HepG2 (cell line): Measurements from ENCODE around the gene ELL. TPM values are rescaled to one million over a fixed set of nuclear protein-coding genes. Genes with fewer than 3 reads are reported as not detected.

Source experiments
- ARID2 ChIP-seq: sonication (generic); formaldehyde crosslinking; IDR thresholded peaks from 2 replicates; pipeline ENCODE4 v1.8.1; 2022; ENCODE audit warnings: mild to moderate bottlenecking, missing genetic modification reagents, borderline replicate concordance
- CHCHD3 ChIP-seq: sonication (generic); formaldehyde crosslinking; IDR thresholded peaks from 2 replicates; pipeline ENCODE4 v1.8.0; 2022; ENCODE audit warnings: mild to moderate bottlenecking, missing genetic modification reagents, moderate library complexity
- GATAD1 ChIP-seq: IDR thresholded peaks from 2 replicates; pipeline ENCODE4 v1.6.1; 2016; ENCODE audit warnings: missing genetic modification reagents, missing compliant biosample characterization
- KAT7 ChIP-seq: IDR thresholded peaks from 2 replicates; pipeline ENCODE4 v1.6.1; 2018; ENCODE audit warnings: borderline replicate concordance, missing compliant biosample characterization
- LCORL ChIP-seq, 2 experiments: fragments of 450-650 bp in 1 of 2; sonication (generic) in 1 of 2; formaldehyde crosslinking in 1 of 2; IDR thresholded peaks; 2 replicates each; pipeline versions ENCODE4 v1.5.0 to v1.6.1; 2017 to 2020; ENCODE audit warnings: antibody characterized with exemption in 1 of 2, missing genetic modification reagents in 1 of 2
- MYNN ChIP-seq: sonication (generic); formaldehyde crosslinking; IDR thresholded peaks from 2 replicates; pipeline ENCODE4 v1.4.0; 2020; ENCODE audit warnings: mild to moderate bottlenecking, low read depth, missing genetic modification reagents
- MZF1 ChIP-seq: sonication (generic); formaldehyde crosslinking; IDR thresholded peaks from 2 replicates; pipeline ENCODE4 v1.8.1; 2023; ENCODE audit warnings: mild to moderate bottlenecking, missing genetic modification reagents, borderline replicate concordance
- PHF5A ChIP-seq: IDR thresholded peaks from one replicate; pipeline ENCODE4 v1.6.1; 2018; ENCODE audit warnings: low read depth, missing genetic modification reagents; ENCODE audit not compliant: unreplicated experiment
- RBM22 ChIP-seq: fragments of 200-400 bp; formaldehyde crosslinking; optimal IDR thresholded peaks from 2 replicates; pipeline ENCODE3; 2017; ENCODE audit warnings: mild to moderate bottlenecking, low read length, moderate library complexity
- RFX3 ChIP-seq: IDR thresholded peaks from 2 replicates; pipeline ENCODE4 v1.6.1; 2016; ENCODE audit warnings: missing biosample characterization, missing genetic modification reagents
- RFX5 ChIP-seq: IDR thresholded peaks from 2 replicates; pipeline ENCODE4 v1.6.1; 2011; ENCODE audit warnings: low read depth, low read length, improper control_type of control experiment
- ZC3H4 ChIP-seq: sonication (generic); formaldehyde crosslinking; IDR thresholded peaks from 2 replicates; pipeline ENCODE4 v1.4.0; 2020; ENCODE audit warnings: missing genetic modification reagents, borderline replicate concordance
- ZIK1 ChIP-seq: sonication (generic); formaldehyde crosslinking; IDR thresholded peaks from 2 replicates; pipeline ENCODE4 v1.5.0; 2020; ENCODE audit warnings: mild to moderate bottlenecking, low read depth, missing genetic modification reagents, borderline replicate concordance
- ZKSCAN1 ChIP-seq: fragments of 150-350 bp; IDR thresholded peaks from 2 replicates; pipeline ENCODE4 v1.6.1; 2014; ENCODE audit warnings: low read length
- ZNF224 ChIP-seq: sonication (generic); formaldehyde crosslinking; IDR thresholded peaks from 2 replicates; pipeline ENCODE4 v1.5.0; 2020; ENCODE audit warnings: mild to moderate bottlenecking, missing genetic modification reagents
- ZNF260 ChIP-seq: sonication (generic); formaldehyde crosslinking; IDR thresholded peaks from 2 replicates; pipeline ENCODE4 v1.4.0; 2020; ENCODE audit warnings: missing genetic modification reagents, low read depth, mild to moderate bottlenecking, borderline replicate concordance
- ZNF501 ChIP-seq: sonication (generic); formaldehyde crosslinking; IDR thresholded peaks from 2 replicates; pipeline ENCODE4 v1.5.1; 2020; ENCODE audit warnings: mild to moderate bottlenecking, moderate library complexity, missing genetic modification reagents
- ZNF556 ChIP-seq: sonication (generic); formaldehyde crosslinking; IDR thresholded peaks from 2 replicates; pipeline ENCODE4 v1.4.0; 2020; ENCODE audit warnings: mild to moderate bottlenecking, missing genetic modification reagents, borderline replicate concordance
- ZNF878 ChIP-seq: sonication (generic); formaldehyde crosslinking; IDR thresholded peaks from 2 replicates; pipeline ENCODE4 v1.8.1; 2023; ENCODE audit warnings: mild to moderate bottlenecking, missing genetic modification reagents, moderate library complexity
- ZNF879 ChIP-seq: sonication (generic); formaldehyde crosslinking; IDR thresholded peaks from 2 replicates; pipeline ENCODE4 v1.8.1; 2023; ENCODE audit warnings: missing genetic modification reagents
- ZSCAN12 ChIP-seq: sonication (generic); formaldehyde crosslinking; IDR thresholded peaks from 2 replicates; pipeline ENCODE4 v1.9.0; 2021; ENCODE audit warnings: mild to moderate bottlenecking, missing genetic modification reagents
- polyA plus RNA-seq, 8 experiments: library from polyadenylated mRNA; depleted of rRNA in 3 of 8; stranded (reverse) in 7 of 8; unstranded in 1 of 8; fragments of >200 nt; fragmentation: Illumina TruSeq in 4 of 8; extraction: Trizol in 4 of 8; gene quantifications; 2 replicates each; pipeline versions ENCODE4 v1.2.1 to v1.2.3, GENCODE V29; 2011 to 2016; ENCODE audit warnings: low read depth in 4 of 8, missing spikeins in 1 of 8, mixed read lengths in 1 of 8; ENCODE audit not compliant: insufficient read depth in 1 of 8
- total RNA-seq, 5 experiments: library from RNA; depleted of rRNA; stranded (reverse); fragments of >200 nt; fragmentation: Illumina TruSeq; extraction: Trizol; gene quantifications; 2 replicates each; pipeline ENCODE4 v1.2.3, GENCODE V29; 2016; ENCODE audit warnings: low read depth in 1 of 5
- TF ChIP-seq, protein P1 (sequence below): sonication (generic); formaldehyde crosslinking; IDR thresholded peaks from 2 replicates; pipeline ENCODE4 v1.5.0; 2020; ENCODE audit warnings: missing genetic modification reagents, mild to moderate bottlenecking, borderline replicate concordance
- TF ChIP-seq, protein P2 (sequence below): sonication (generic); formaldehyde crosslinking; IDR thresholded peaks from 2 replicates; pipeline ENCODE4 v1.4.0; 2020; ENCODE audit warnings: missing genetic modification reagents
- TF ChIP-seq, protein P3 (sequence below): IDR thresholded peaks from 2 replicates; pipeline ENCODE4 v1.6.1; 2016; ENCODE audit warnings: low read depth
- TF ChIP-seq, protein P4 (sequence below): sonication (generic); formaldehyde crosslinking; conservative IDR thresholded peaks from 2 replicates; pipeline ENCODE4 v1.8.0; 2022; ENCODE audit warnings: missing genetic modification reagents

Gene ELL
- total and polyA plus RNA-seq, 2 of the 13 experiments (the other 11 are each of a cell fraction or from before 2014, with no cell fraction given), result 3.7 to 5.4 TPM

DNA sequence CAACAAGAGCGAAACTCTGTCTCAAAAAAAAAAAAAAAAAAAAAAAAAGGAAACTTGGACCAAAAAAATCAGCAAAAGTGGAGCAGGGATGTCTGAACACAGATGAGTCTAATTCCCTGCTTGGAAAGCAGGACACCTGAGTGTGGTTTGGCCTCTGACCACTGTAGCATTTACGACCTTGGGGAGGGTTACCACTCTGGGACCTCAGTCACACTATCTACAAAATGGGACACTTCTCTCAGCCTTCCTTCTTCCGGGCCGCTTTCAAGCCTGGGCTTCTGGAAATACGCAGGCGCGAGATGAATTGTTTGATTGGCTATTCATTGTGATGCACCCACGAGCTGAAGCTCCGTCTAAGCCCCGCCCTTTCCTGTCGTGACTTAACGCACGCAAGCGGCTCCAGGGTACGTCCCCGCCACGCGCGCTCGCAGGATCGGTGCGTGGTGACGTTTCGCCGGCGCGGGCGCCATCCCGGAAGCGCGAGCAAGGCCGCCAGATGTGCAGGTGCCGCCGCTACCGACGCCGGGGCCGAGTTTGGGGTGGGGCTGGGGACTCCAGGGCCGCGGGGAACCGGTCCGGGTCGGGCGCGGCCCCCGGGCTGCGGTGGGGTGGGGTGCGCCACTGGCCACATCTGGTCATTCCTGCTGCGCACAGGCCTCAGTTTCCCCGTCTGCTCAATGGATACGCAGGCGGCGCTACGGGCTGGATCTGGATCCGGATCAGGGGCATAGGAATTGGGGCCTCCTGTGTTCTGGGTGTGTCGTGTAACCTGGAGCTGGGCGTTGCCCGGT is 35.7 kb upstream of the ELL start, which contains the start of gene KXD1 (continued):
- TF ChIP-seq CHCHD3, result no peak
- TF ChIP-seq KAT7 (CRISPR knock-in tag), result no peak
- peak; percentile 93 for TF ChIP-seq ZNF501
- TF ChIP-seq, protein P1, sequence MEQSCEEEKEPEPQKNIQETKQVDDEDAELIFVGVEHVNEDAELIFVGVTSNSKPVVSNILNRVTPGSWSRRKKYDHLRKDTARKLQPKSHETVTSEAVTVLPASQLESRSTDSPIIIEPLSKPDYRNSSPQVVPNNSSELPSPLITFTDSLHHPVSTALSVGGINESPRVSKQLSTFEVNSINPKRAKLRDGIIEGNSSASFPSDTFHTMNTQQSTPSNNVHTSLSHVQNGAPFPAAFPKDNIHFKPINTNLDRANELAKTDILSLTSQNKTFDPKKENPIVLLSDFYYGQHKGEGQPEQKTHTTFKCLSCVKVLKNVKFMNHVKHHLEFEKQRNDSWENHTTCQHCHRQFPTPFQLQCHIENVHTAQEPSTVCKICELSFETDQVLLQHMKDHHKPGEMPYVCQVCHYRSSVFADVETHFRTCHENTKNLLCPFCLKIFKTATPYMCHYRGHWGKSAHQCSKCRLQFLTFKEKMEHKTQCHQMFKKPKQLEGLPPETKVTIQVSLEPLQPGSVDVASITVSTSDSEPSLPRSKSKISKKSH (CRISPR knock-in tag), result no peak
- TF ChIP-seq, protein P2, sequence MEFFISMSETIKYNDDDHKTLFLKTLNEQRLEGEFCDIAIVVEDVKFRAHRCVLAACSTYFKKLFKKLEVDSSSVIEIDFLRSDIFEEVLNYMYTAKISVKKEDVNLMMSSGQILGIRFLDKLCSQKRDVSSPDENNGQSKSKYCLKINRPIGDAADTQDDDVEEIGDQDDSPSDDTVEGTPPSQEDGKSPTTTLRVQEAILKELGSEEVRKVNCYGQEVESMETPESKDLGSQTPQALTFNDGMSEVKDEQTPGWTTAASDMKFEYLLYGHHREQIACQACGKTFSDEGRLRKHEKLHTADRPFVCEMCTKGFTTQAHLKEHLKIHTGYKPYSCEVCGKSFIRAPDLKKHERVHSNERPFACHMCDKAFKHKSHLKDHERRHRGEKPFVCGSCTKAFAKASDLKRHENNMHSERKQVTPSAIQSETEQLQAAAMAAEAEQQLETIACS (CRISPR knock-in tag), result no peak; the same call in 1 of the 2 replicates
- TF ChIP-seq ZNF879 (CRISPR knock-in tag), result no peak; the same call in 1 of the 2 replicates
- no peak for TF ChIP-seq MYNN (CRISPR knock-in tag)
- TF ChIP-seq RBM22, result no peak
- no peak for TF ChIP-seq ZSCAN12 (CRISPR knock-in tag)
- peak; percentile 87 for TF ChIP-seq GATAD1 (CRISPR knock-in tag)
- peak; percentile 69; the same call in 1 of the 2 replicates for TF ChIP-seq ZNF878
- TF ChIP-seq ZNF260 (CRISPR knock-in tag), result no peak
- no peak for TF ChIP-seq ZKSCAN1
- peak; percentile 57; the same call in 1 of the 2 replicates for TF ChIP-seq RFX5
- TF ChIP-seq PHF5A (CRISPR knock-in tag), result no peak
- TF ChIP-seq ARID2 (CRISPR knock-in tag), result no peak
- no peak for TF ChIP-seq ZNF224 (CRISPR knock-in tag)
- TF ChIP-seq, protein P3, sequence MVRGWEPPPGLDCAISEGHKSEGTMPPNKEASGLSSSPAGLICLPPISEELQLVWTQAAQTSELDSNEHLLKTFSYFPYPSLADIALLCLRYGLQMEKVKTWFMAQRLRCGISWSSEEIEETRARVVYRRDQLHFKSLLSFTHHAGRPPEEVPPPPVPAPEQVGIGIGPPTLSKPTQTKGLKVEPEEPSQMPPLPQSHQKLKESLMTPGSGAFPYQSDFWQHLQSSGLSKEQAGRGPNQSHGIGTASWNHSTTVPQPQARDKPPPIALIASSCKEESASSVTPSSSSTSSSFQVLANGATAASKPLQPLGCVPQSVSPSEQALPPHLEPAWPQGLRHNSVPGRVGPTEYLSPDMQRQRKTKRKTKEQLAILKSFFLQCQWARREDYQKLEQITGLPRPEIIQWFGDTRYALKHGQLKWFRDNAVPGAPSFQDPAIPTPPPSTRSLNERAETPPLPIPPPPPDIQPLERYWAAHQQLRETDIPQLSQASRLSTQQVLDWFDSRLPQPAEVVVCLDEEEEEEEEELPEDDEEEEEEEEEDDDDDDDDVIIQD (CRISPR knock-in tag), result no peak
- no peak for TF ChIP-seq LCORL (IDR thresholded peaks at IDR 0.05)
- no peak for TF ChIP-seq LCORL (CRISPR knock-in tag; IDR thresholded peaks at IDR 0.05)
- TF ChIP-seq, protein P4, sequence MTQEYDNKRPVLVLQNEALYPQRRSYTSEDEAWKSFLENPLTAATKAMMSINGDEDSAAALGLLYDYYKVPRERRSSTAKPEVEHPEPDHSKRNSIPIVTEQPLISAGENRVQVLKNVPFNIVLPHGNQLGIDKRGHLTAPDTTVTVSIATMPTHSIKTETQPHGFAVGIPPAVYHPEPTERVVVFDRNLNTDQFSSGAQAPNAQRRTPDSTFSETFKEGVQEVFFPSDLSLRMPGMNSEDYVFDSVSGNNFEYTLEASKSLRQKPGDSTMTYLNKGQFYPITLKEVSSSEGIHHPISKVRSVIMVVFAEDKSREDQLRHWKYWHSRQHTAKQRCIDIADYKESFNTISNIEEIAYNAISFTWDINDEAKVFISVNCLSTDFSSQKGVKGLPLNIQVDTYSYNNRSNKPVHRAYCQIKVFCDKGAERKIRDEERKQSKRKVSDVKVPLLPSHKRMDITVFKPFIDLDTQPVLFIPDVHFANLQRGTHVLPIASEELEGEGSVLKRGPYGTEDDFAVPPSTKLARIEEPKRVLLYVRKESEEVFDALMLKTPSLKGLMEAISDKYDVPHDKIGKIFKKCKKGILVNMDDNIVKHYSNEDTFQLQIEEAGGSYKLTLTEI (CRISPR knock-in tag), result no peak
- TF ChIP-seq ZIK1 (CRISPR knock-in tag), result no peak
- no peak for TF ChIP-seq ZC3H4 (CRISPR knock-in tag)
- TF ChIP-seq RFX3 (CRISPR knock-in tag), result no peak
- no peak for TF ChIP-seq MZF1
- TF ChIP-seq ZNF556 (CRISPR knock-in tag), result no peak
